ENCODE data around the gene SPOCK3.
A peak's percentile ranks its signal among the peaks of the same experiment; 100 is the strongest.

Gene SPOCK3

DNA sequence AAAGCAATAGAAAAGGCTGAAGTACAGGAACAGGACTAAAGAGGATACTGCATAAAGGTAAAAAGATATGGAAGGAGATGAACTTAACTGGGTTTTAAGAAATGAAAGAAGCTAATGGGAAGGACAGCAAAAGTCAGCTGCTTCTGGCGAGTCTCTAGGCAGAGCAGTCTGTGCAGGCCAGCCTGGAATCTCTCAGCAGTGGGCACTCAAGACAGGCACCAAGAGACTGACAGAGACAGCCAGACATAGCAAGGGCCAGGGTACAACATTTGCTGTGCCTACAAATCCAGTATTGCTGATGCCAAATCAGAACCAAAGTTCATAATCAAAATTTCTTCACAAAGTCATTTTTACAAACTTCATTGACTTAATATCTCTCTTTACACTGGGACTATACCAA, 62.4 kb downstream of the SPOCK3 start:
- DNase-seq, result peak in 1 of 3 donors; percentile 8

DNA sequence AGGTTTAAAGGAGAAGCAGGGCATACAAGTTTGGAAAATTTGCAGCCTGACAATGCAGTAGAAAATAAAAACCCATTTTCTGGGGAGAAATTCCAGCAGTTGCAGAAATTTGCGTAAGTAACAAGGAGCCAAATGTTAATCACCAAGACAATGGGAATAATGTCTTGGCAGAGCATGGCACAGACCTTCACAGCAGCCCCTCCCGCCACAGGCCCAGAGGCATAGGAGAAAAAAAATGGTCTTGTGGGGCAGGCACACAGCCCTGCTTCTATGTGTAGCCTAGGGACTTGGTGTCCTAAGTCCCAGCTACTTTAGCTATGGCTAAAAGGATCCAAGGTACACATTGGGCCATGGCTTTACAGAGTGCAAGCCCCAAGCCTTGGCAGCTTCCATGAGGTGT, 65.7 kb downstream of the SPOCK3 start:
- DNase-seq, result peak in 1 of 3 donors; percentile 5

DNA sequence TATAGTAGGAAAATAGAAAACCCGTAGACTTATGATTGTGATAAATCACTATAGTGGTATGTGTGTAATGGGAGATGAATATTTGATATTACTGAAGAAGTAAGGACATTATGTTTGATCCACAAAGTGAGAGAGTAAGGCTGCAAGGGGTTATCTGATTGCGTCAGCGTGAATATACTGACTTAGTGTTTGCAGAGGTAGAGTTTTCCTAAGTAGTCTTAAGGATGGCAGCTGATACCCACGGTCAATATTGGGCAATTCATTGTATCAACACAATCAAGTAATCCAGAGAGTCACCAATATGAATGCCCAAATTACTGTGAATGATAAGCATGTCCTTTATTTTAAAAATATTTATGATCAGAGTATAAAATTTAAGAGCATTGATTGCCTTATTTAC, 83.7 kb downstream of the SPOCK3 start:
- no peak for DNase-seq

GRCh38 chr4:167144605-167145004, 89.7 kb downstream of the SPOCK3 start:
- no peak for DNase-seq

GRCh38 chr4:167143018-167143417, 91.3 kb downstream of the SPOCK3 start:
- no peak for DNase-seq

DNA sequence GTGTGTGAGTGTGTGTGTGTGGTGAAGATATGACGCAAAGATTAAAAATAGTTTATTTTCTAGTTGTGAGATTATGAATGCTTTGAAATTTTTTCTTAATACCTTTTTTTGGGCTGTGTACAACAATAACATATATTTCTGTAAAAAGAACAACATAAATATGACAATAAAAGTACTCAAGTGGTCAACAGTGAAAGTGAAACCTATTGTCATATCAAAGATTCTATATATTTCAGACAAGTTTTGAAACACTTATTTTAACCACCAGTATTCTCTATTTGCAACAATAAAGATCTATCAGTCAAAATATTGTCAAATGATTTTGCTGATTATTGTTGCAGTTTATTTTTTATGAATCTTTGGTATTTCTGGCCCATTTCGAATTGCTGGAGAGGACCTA, 98.0 kb downstream of the SPOCK3 start:
- no peak for DNase-seq

DNA sequence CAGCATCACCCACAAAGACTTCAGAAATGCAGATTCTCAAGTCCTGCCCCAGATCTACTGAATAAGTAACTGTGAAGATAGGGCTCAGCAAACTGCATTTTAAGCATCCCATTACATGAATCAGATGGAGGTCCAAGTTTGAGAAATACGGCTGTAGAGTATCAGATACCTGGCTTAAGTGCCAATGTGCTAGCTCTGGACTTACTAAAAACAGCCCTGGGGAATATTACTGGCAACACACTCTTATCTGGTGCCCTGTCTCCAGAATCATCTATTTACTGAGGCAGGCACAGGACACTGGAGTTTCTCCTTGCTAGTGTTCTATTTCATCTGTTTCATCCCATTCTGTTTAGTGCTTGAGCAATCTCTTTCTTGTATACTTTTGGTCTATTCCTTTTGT, 105.1 kb downstream of the SPOCK3 start:
- DNase-seq, result no peak

DNA sequence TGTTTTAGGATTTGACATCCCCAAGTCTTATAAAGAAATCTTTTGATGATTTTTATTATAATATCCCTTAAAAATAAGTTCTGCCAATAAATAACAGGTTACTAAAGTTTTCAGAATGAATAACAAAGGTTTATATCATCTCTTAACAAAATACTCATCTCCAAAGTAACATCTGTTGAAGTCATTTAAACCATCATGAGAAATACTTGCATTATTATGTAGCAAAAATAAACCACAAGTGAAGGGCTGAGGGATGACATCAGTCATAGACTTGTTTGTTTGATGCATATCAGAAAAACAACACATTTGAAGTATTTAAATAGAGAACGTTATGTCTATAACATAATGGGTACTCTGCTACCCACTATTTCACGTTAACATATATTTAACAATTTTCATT, 114.9 kb downstream of the SPOCK3 start:
- DNase-seq, result no peak

DNA sequence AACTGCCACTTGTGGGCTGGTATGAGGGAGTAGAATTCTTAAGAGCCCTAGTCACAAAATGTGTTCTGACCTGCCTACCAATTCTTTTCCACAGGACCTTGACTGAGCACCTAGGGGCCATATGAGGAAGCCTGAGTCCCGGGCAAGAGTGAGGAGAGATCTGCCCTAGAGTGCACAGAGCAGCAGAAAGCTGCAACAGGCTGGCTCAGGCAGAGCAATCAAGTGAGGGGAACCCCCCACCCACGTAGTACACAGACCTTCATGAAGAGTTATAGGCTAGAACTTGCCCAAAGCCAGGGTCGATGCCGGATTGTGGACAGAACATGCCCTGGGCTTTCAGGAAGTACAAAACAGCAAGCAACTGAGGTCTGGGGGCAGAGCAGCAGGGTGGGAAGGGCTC, 117.0 kb downstream of the SPOCK3 start:
- peak in 2 of 3 donors; percentile 2 to 3 for DNase-seq

DNA sequence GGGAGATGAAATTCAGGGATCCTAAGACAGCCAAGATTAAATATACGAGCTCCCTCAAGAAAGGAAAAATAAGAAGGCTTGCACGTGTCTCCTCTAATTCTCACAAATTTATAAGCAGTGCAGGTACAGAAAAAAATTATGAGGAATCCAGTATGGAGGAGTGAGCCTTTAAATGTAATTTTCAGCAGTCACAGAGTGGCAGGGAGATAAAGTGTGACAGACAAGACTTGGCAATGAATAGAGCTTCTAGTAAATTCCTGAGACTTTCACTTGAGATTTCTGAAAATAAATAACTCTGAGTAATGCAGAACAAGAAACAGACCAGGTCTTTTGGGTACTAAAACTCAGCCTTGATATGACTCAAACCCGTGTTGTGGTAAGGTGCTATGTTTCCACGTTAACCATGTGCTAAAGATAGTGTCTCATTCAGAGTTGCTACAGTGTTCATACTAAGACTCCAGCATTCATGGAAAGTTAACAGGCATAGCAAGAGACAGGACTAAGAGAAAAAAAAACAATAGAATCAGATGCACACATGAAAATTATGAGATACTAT, 119.8 kb downstream of the SPOCK3 start:
- DNase-seq, result no peak

GRCh38 chr4:167111622-167112021, 122.7 kb downstream of the SPOCK3 start:
- no peak for DNase-seq

DNA sequence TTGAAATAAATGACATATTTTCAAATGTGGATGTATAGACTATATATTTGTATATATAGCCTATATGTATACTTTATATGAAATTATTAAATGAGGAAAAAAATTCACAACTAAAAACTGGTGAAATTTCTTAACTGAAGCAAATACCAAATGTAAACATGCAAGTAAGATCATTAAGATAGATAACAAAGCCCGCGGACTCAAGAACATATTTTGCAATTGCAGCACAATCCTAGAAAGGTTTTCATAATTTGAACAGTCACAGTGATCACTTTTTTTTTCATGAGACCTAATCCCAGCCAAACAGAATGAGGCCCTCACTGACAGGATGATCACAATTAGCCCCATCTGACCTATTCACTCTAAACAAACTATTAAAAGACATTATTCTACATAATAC, 123.2 kb downstream of the SPOCK3 start:
- DNase-seq, result no peak

- no peak for DNase-seq
These were observed 124.4 kb downstream of the SPOCK3 start for GRCh38 chr4:167109859-167110258.

- no peak for DNase-seq
These were observed 128.4 kb downstream of the SPOCK3 start for GRCh38 chr4:167105857-167106256.

- no peak for DNase-seq
These were observed 131.8 kb downstream of the SPOCK3 start for GRCh38 chr4:167102475-167102874.

GRCh38 chr4:167101035-167101434, 133.3 kb downstream of the SPOCK3 start:
- no peak for DNase-seq

GRCh38 chr4:167100120-167100519, 134.2 kb downstream of the SPOCK3 start:
- DNase-seq, result no peak

DNA sequence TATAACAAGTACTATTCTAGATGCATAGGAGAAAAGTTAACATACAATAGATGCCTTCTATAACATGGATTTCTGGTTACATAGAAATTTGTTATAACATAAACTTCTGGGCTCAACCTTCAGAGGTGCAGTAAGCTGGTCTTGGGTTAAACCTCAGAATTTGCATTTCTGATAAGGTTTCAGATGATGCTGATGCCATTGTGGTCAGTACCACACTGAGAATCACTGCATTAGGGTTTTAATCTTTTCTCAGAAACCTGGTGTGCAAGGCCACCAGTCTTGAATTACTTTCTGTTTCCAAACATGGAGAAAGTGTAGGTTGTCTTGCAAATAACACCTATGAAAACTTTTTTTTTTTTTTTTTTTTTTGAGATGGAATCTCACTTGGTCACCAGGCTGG, 146.2 kb downstream of the SPOCK3 start:
- no peak for DNase-seq

DNA sequence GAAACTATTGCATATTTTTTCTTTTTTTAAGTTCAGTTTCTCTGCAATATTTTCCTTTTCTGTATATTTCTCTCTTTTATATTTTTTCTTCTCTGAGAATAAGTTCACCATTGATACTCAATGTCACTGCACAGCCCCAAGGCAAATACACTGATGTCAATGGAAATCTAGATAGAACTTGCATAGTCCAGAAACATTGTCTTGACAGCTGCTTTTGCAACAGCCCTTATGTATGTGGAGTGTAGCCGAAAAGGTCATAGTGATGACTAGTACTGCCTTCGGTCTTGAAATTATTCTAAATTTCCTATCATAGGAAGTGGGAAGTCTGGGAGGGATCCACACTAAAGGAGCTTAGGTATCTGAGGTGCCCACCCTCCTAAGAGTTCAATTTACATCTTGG, 150.0 kb downstream of the SPOCK3 start:
- no peak for DNase-seq

- no peak for DNase-seq
These were observed 154.5 kb downstream of the SPOCK3 start for GRCh38 chr4:167079762-167080161.

GRCh38 chr4:167052631-167053091, 181.6 kb downstream of the SPOCK3 start:
- DNase-seq, result peak in 2 of 3 donors; percentile 7 to 30

- DNase-seq, result no peak
These were observed 185.0 kb downstream of the SPOCK3 start for GRCh38 chr4:167049257-167049656.

DNA sequence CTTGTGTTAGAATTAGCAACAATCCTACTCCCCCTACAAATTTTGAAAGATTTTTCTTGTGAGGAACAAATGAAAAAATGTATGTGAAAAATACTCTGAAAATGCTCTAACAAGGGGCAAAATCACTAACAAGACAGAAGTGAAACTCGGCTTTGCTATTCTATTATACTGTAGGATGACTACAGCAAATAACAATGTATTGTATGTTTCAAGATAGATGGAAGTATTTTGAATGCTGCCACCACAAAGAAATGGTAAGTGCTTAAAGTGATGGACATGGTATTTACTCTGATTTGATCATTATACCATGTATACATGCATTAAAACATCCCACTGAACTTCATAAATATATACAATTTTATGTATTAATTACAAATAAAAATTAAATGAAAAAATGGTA, 192.8 kb downstream of the SPOCK3 start:
- DNase-seq, result no peak

- no peak for DNase-seq
These were observed 198.9 kb downstream of the SPOCK3 start for GRCh38 chr4:167035390-167035789.

GRCh38 chr4:167034983-167035382, 199.3 kb downstream of the SPOCK3 start:
- DNase-seq, result no peak

DNA sequence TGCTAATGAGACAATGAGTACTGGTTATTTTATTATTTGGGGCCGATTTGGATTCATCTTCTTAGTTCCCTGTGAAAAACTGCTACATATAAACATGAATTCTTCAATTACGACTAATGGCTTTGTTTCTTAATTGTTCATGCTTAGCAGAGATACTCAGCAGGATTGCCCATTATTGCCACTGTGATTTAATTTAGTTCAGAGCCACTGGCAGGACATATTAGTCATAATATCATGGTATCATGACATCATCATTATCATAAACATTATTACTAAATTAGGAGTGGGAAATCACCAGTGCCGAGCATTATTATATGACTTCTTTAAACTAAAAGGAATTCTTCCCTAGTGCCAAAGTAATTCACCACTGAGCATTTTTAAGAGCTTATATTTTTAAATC, 201.4 kb downstream of the SPOCK3 start:
- peak in 2 of 3 donors; percentile 23 to 53 for DNase-seq

Data from suppressor macrophage treated with lipopolysaccharide for 1 hour (primary cell).